A549 (cell line): ENCODE measurements around the gene HOXD8. TPM values are rescaled to one million over a fixed set of nuclear protein-coding genes. Genes with fewer than 3 reads are reported as not detected.

Experiments
- ATAC-seq, 2 experiments: fragments of 200-7000 bp in 1 of 2; fragments of >200 bp in 1 of 2; cut with Nextera tagmentation in 1 of 2; cut with Tn5 transposase in 1 of 2; 3 replicates each; pipeline versions ENCODE4 v1.8.0 to v1.9.1; 2018 to 2020; ENCODE audit warnings: mild to moderate bottlenecking in 1 of 2, moderate library complexity in 1 of 2
- CTCF ChIA-PET: fragments of 300-600 bp; sonication (Branson Sonifier 250); formaldehyde crosslinking; extraction: SDS; loops from one replicate; lab custom pipeline; 2021; ENCODE audit warnings: antibody characterized with exemption, inconsistent platforms; lab: Yijun Ruan, JAX
- POLR2A ChIA-PET: fragments of 350-600 bp; formaldehyde crosslinking; extraction: SDS; loops from one replicate; lab custom pipeline; 2021; ENCODE audit warnings: antibody characterized with exemption, inconsistent platforms; lab: Yijun Ruan, JAX
- DNase-seq, 2 experiments: peaks; one replicate each; pipeline versions ENCODE4 v3.0.0 to v3.0.0-alpha.2; 2011 to 2016; ENCODE audit warnings: low read depth in 1 of 2, low spot score in 1 of 2
- FAIRE-seq: peaks from 2 replicates; lab custom pipeline; 2011; peaks lifted over from hg19 to GRCh38; lab: Jason Lieb, UNC
- H3K27ac ChIP-seq, 2 experiments: fragments of >200 bp; sonication (Bioruptor Twin); formaldehyde crosslinking; 3 replicates each; pipeline ENCODE4 v1.5.1; 2016 to 2017
- H3K4me1 ChIP-seq: fragments of >200 bp; sonication (Bioruptor Twin); formaldehyde crosslinking; 3 replicates; pipeline ENCODE4 v1.6.1; 2016
- H3K4me2 ChIP-seq: fragments of >200 bp; sonication (Bioruptor Twin); formaldehyde crosslinking; 3 replicates; pipeline ENCODE4 v1.6.1; 2016
- H3K4me3 ChIP-seq: fragments of >200 bp; sonication (Bioruptor Twin); formaldehyde crosslinking; 3 replicates; pipeline ENCODE4 v1.5.1; 2016
- H3K9me3 ChIP-seq: fragments of >200 bp; sonication (Bioruptor Twin); formaldehyde crosslinking; 3 replicates; pipeline ENCODE4 v1.6.1; 2016
- CBX2 ChIP-seq: fragments of 200-600 bp; sonication (generic); IDR thresholded peaks from 2 replicates; pipeline ENCODE4 v1.6.1; 2016; ENCODE audit warnings: low read depth, mild to moderate bottlenecking, borderline replicate concordance
- CBX8 ChIP-seq: fragments of 200-600 bp; sonication (generic); IDR thresholded peaks from 2 replicates; pipeline ENCODE4 v1.6.1; 2016
- CEBPB ChIP-seq, 2 experiments: fragments of >200 bp in 1 of 2; sonication (Bioruptor Twin) in 1 of 2; formaldehyde crosslinking in 1 of 2; IDR thresholded peaks; 2 replicates each; pipeline ENCODE4 v1.6.1; 2012 to 2016
- CHD2 ChIP-seq: fragments of 150-350 bp; IDR thresholded peaks from 2 replicates; pipeline ENCODE4 v1.6.1; 2014; ENCODE audit warnings: low read length; ENCODE audit not compliant: partially characterized antibody
- E2F6 ChIP-seq: IDR thresholded peaks from 2 replicates; pipeline ENCODE4 v1.6.1; 2012; ENCODE audit warnings: low read depth, borderline replicate concordance
- EHF ChIP-seq: fragments of 250-450 bp; sonication (Bioruptor Pico); IDR thresholded peaks from 2 replicates; pipeline ENCODE4 v1.5.0; 2020; ENCODE audit warnings: mild to moderate bottlenecking
- FOSB ChIP-seq: fragments of 250-450 bp; sonication (Bioruptor Pico); IDR thresholded peaks from 2 replicates; pipeline ENCODE4 v1.5.0; 2020; ENCODE audit warnings: mild to moderate bottlenecking, moderate library complexity
- FOXS1 ChIP-seq: fragments of 250-450 bp; sonication (Bioruptor Pico); IDR thresholded peaks from 2 replicates; pipeline ENCODE4 v1.5.0; 2020; ENCODE audit warnings: mild to moderate bottlenecking, moderate library complexity
- HDAC2 ChIP-seq: fragments of 200-600 bp; sonication (generic); IDR thresholded peaks from 2 replicates; pipeline ENCODE4 v1.6.1; 2016
- HEYL ChIP-seq: fragments of 250-450 bp; sonication (Bioruptor Pico); IDR thresholded peaks from 2 replicates; pipeline ENCODE4 v1.8.0; 2021; ENCODE audit warnings: mild to moderate bottlenecking, moderate library complexity
- HOXB13 ChIP-seq: fragments of 250-450 bp; sonication (Bioruptor Pico); IDR thresholded peaks from 2 replicates; pipeline ENCODE4 v1.5.0; 2020; ENCODE audit warnings: low read depth, mild to moderate bottlenecking, moderate library complexity
- JUN ChIP-seq, 2 experiments: fragments of >200 bp; sonication (Bioruptor Twin); formaldehyde crosslinking; IDR thresholded peaks; 2 replicates in 1 of 2; 3 replicates in 1 of 2; pipeline ENCODE4 v1.6.1; 2016 to 2017
- JUNB ChIP-seq: fragments of >200 bp; sonication (Bioruptor Twin); formaldehyde crosslinking; IDR thresholded peaks from 2 replicates; pipeline ENCODE4 v1.6.1; 2016
- KDM5A ChIP-seq: fragments of 200-600 bp; sonication (generic); IDR thresholded peaks from 2 replicates; pipeline ENCODE4 v1.6.1; 2016; ENCODE audit warnings: antibody characterized with exemption, mild to moderate bottlenecking
- MAZ ChIP-seq: fragments of 150-350 bp; IDR thresholded peaks from 2 replicates; pipeline ENCODE4 v1.6.1; 2014; ENCODE audit warnings: antibody characterized with exemption, low read depth, low read length, borderline replicate concordance
- NPAS2 ChIP-seq: fragments of 250-450 bp; sonication (Bioruptor Pico); IDR thresholded peaks from 2 replicates; pipeline ENCODE4 v1.8.0; 2022; ENCODE audit warnings: mild to moderate bottlenecking, moderate library complexity, borderline replicate concordance
- PBX3 ChIP-seq: IDR thresholded peaks from 2 replicates; pipeline ENCODE4 v1.6.1; 2012
- PHF8 ChIP-seq: fragments of 200-600 bp; sonication (generic); IDR thresholded peaks from 2 replicates; pipeline ENCODE4 v1.6.1; 2016; ENCODE audit warnings: low read depth, mild to moderate bottlenecking, antibody characterized with exemption, moderate library complexity, borderline replicate concordance
- POLR2AphosphoS2 ChIP-seq: conservative IDR thresholded peaks from 2 replicates; pipeline ENCODE4 v1.6.1; 2012; ENCODE audit warnings: low read length, improper control_type of control experiment, inconsistent platforms
- RAD21 ChIP-seq, 2 experiments: fragments of >200 bp in 1 of 2; sonication (Bioruptor Twin) in 1 of 2; formaldehyde crosslinking in 1 of 2; IDR thresholded peaks in 1 of 2; conservative IDR thresholded peaks in 1 of 2; 2 replicates in 1 of 2; 3 replicates in 1 of 2; pipeline ENCODE4 v1.6.1; 2012 to 2018; ENCODE audit warnings: inconsistent platforms in 1 of 2
- RARB ChIP-seq: fragments of 250-450 bp; sonication (Bioruptor Pico); IDR thresholded peaks from 2 replicates; pipeline ENCODE4 v1.8.0; 2021; ENCODE audit warnings: mild to moderate bottlenecking, moderate library complexity
- RCOR1 ChIP-seq: fragments of 150-350 bp; IDR thresholded peaks from 2 replicates; pipeline ENCODE4 v1.6.1; 2014; ENCODE audit warnings: antibody characterized with exemption, low read length, low read depth
- SREBF2 ChIP-seq: fragments of 450-650 bp; IDR thresholded peaks from 2 replicates; pipeline ENCODE4 v1.6.1; 2014; ENCODE audit warnings: mild to moderate bottlenecking, moderate library complexity
- TP53 ChIP-seq: fragments of 250-450 bp; sonication (Bioruptor Pico); IDR thresholded peaks from 2 replicates; pipeline ENCODE4 v1.5.0; 2021; ENCODE audit warnings: mild to moderate bottlenecking, moderate library complexity
- USF2 ChIP-seq: fragments of 450-650 bp; IDR thresholded peaks from 2 replicates; pipeline ENCODE4 v1.6.1; 2014; ENCODE audit warnings: antibody characterized with exemption
- ZFP36 ChIP-seq: fragments of 450-650 bp; IDR thresholded peaks from 2 replicates; pipeline ENCODE4 v1.6.1; 2014; ENCODE audit warnings: borderline replicate concordance; ENCODE audit not compliant: partially characterized antibody
- ZNF302 ChIP-seq: fragments of 250-450 bp; sonication (Bioruptor Pico); IDR thresholded peaks from 2 replicates; pipeline ENCODE4 v1.9.0; 2021; ENCODE audit warnings: inconsistent platforms, mild to moderate bottlenecking, moderate library complexity
- WGBS: methylation state at CpG from one replicate; pipeline ENCODE4 v1.1.6; 2017; ENCODE audit errors: missing lambda C conversion rate; 5-methylcytosine and 5-hydroxymethylcytosine counted together
- polyA plus RNA-seq, 4 experiments: library from polyadenylated mRNA; depleted of rRNA in 3 of 4; stranded (reverse); fragments of >200 nt; fragmentation: RNase III in 1 of 4; extraction: RNeasy Plus Mini Kit Qiagen cat#74134 plus additional on column Dnase treatment in 1 of 4; gene quantifications; 2 replicates in 3 of 4; 3 replicates in 1 of 4; pipeline ENCODE4 v1.2.3, GENCODE V29; 2011 to 2017
- TF ChIP-seq, protein P1 (sequence below): fragments of >200 bp; sonication (Bioruptor Twin); formaldehyde crosslinking; IDR thresholded peaks from 2 replicates; pipeline ENCODE4 v1.6.1; 2016
- TF ChIP-seq, protein P2 (sequence below): fragments of 150-350 bp; IDR thresholded peaks from 2 replicates; pipeline ENCODE4 v1.6.1; 2014; ENCODE audit warnings: low read depth, mild to moderate bottlenecking, low read length

Gene HOXD8
- polyA plus RNA-seq, 2 of the 4 experiments (the other 2 are of a cell fraction) = 3.8 to 8.5 TPM

GRCh38 chr2:176112375-176113302 lies 16.9 kb upstream of the HOXD8 start:
- CTCF ChIA-PET = interaction anchor here (0.6 to 3.7 kb wide), 9 partner anchors 8 to 542 kb away, joined by 3 to 36 read pairs (median 7); partner anchors contain the start of gene HOXD9
- Histone ChIP-seq H3K4me3 (no peak overlapping the region), H3K27ac (no peak overlapping the region), H3K4me1 (peaks cover 4% of the 10 kb centered on the region; the same call in 2 of the 3 replicates)
- WGBS = 87% methylated on average over 23 of the region's 40 CpGs
- POLR2A ChIA-PET = no interaction called here
- DNase-seq = no peak
- TF ChIP-seq PBX3 (no peak), ZFP36 (no peak), HOXB13 (CRISPR knock-in tag) (no peak), MAZ (no peak), SREBF2 (no peak), POLR2AphosphoS2 (no peak), RCOR1 (no peak), PHF8 (no peak), NPAS2 (CRISPR knock-in tag) (no peak), FOSB (no peak)
- TF ChIP-seq, protein P1, sequence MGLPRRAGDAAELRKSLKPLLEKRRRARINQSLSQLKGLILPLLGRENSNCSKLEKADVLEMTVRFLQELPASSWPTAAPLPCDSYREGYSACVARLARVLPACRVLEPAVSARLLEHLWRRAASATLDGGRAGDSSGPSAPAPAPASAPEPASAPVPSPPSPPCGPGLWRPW = no peak
- TF ChIP-seq, all 56 proteins: peak for 0
- no peaks in the 10 kb centered on the region for H3K9me3 ChIP-seq
- FAIRE-seq = no peak
- H3K4me2 ChIP-seq = no peak overlapping the region
- ATAC-seq = no peak

- DNase-seq = no peak
- H3K4me2 ChIP-seq = no peak overlapping the region
Observed at GRCh38 chr2:176114120-176114929, 15.2 kb upstream of the HOXD8 start.

More at GRCh38 chr2:176114120-176114929, 15.2 kb upstream of the HOXD8 start:
- peaks cover 3% of the 10 kb centered on the region; the same call in 1 of the 3 replicates for H3K4me1 ChIP-seq
- POLR2A ChIA-PET = no interaction called here
- no peak for FAIRE-seq
- no peak overlapping the region for H3K4me3 ChIP-seq
- ATAC-seq = no peak
- TF ChIP-seq JUNB (no peak), RARB (CRISPR knock-in tag) (no peak), FOXS1 (CRISPR knock-in tag) (no peak), KDM5A (no peak), RAD21 (conservative IDR thresholded peaks at IDR 0.05 in 1 of 2, IDR thresholded peaks at IDR 0.05 in 1 of 2) (no peak), E2F6 (no peak), CHD2 (no peak), HDAC2 (no peak), HEYL (no peak), EHF (CRISPR knock-in tag) (no peak), PHF8 (no peak), ZNF302 (CRISPR knock-in tag) (no peak), JUN (IDR thresholded peaks at IDR 0.05) (no peak), CEBPB (IDR thresholded peaks at IDR 0.05) (no peak), CBX2 (no peak), CBX8 (no peak), USF2 (no peak), TP53 (no peak)
- TF ChIP-seq, protein P1 = no peak
- TF ChIP-seq, protein P2, sequence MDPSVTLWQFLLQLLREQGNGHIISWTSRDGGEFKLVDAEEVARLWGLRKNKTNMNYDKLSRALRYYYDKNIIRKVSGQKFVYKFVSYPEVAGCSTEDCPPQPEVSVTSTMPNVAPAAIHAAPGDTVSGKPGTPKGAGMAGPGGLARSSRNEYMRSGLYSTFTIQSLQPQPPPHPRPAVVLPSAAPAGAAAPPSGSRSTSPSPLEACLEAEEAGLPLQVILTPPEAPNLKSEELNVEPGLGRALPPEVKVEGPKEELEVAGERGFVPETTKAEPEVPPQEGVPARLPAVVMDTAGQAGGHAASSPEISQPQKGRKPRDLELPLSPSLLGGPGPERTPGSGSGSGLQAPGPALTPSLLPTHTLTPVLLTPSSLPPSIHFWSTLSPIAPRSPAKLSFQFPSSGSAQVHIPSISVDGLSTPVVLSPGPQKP = no peak
- whole genome bisulfite sequencing = 88% methylated on average over 26 of the region's 26 CpGs
- no peak overlapping the region for H3K27ac ChIP-seq
- H3K9me3 ChIP-seq = no peaks in the 10 kb centered on the region
- CTCF ChIA-PET = interaction anchor here (0.6 to 2.7 kb wide), 8 partner anchors 10 to 540 kb away, joined by 3 to 12 read pairs (median 6); no protein-coding TSS in a partner anchor
